Neural cell (in vitro differentiated cells): ENCODE results near the gene KPNA4.

Experiments used
- CTCF ChIP-seq: fragments of 450-650 bp; IDR thresholded peaks from 2 replicates; pipeline ENCODE4 v1.5.1; 2014; ENCODE audit warnings: antibody characterized with exemption, mild to moderate bottlenecking, moderate library complexity; ENCODE audit not compliant: poor library complexity, severe bottlenecking
- EP300 ChIP-seq: fragments of 450-650 bp; conservative IDR thresholded peaks from 2 replicates; pipeline ENCODE4 v1.6.1; 2014; ENCODE audit warnings: antibody characterized with exemption, mild to moderate bottlenecking, moderate library complexity; ENCODE audit not compliant: poor library complexity, severe bottlenecking
- EZH2 ChIP-seq: fragments of 200-600, 300-800 bp; shearing (Covaris generic), sonication (generic); IDR thresholded peaks from 2 replicates; pipeline ENCODE4 v1.6.1; 2014; ENCODE audit warnings: antibody characterized with exemption, low read length, borderline replicate concordance, mild to moderate bottlenecking; ENCODE audit not compliant: insufficient read depth, poor library complexity, severe bottlenecking
- MXI1 ChIP-seq: fragments of 450-650 bp; conservative IDR thresholded peaks from 2 replicates; pipeline ENCODE4 v1.6.1; 2014; ENCODE audit warnings: antibody characterized with exemption, mild to moderate bottlenecking; ENCODE audit not compliant: poor library complexity, severe bottlenecking
- POLR2AphosphoS5 ChIP-seq: IDR thresholded peaks from 2 replicates; pipeline ENCODE4 v1.6.1; 2012
- RAD21 ChIP-seq: fragments of 450-650 bp; conservative IDR thresholded peaks from 2 replicates; pipeline ENCODE4 v1.6.1; 2014; ENCODE audit warnings: antibody characterized with exemption, mild to moderate bottlenecking, moderate library complexity
- REST ChIP-seq: IDR thresholded peaks from 2 replicates; pipeline ENCODE4 v1.6.1; 2012; ENCODE audit warnings: borderline replicate concordance
- SMC3 ChIP-seq: fragments of 450-650 bp; conservative IDR thresholded peaks from 2 replicates; pipeline ENCODE4 v1.6.1; 2014; ENCODE audit warnings: antibody characterized with exemption, mild to moderate bottlenecking, moderate library complexity; ENCODE audit not compliant: poor library complexity
- TAF1 ChIP-seq: IDR thresholded peaks from 2 replicates; pipeline ENCODE4 v1.6.1; 2012; ENCODE audit warnings: low read depth

- TF ChIP-seq POLR2AphosphoS5 (no peak), CTCF (no peak), EZH2 (no peak), EP300 (no peak), MXI1 (no peak), SMC3 (no peak), RAD21 (no peak), REST (no peak), TAF1 (no peak)
Observed at GRCh38 chr3:160587105-160587504, 21.7 kb upstream of the KPNA4 start.
